H1 (cell line): Measurements from ENCODE around the gene CUX1. TPM values are rescaled to one million over a fixed set of nuclear protein-coding genes. Genes with fewer than 3 reads are reported as not detected.

Source experiments
- CTCF ChIA-PET: fragments of 300-600 bp; sonication (Branson Sonifier 250); formaldehyde crosslinking; loops from one replicate; lab custom pipeline; 2021; ENCODE audit not compliant: partially characterized antibody; lab: Charles Lee
- POLR2A ChIA-PET: fragments of 300-600 bp; sonication (Branson Sonifier 250); formaldehyde crosslinking; loops from one replicate; lab custom pipeline; 2021; ENCODE audit warnings: inconsistent platforms; ENCODE audit not compliant: partially characterized antibody; lab: Charles Lee
- DNase-seq, 2 experiments: peaks; one replicate each; pipeline versions ENCODE4 v3.0.0 to v3.0.0-alpha.2; 2010 to 2022; ENCODE audit warnings: low spot score in 2 of 2, low read depth in 1 of 2, mixed read lengths in 1 of 2
- FAIRE-seq: peaks from 2 replicates; lab custom pipeline; 2011; peaks lifted over from hg19 to GRCh38; lab: Jason Lieb, UNC
- H2AFZ ChIP-seq: 2 replicates; pipeline ENCODE4 v1.8.1; 2012; ENCODE audit warnings: low read length, inconsistent platforms
- H2AK5ac ChIP-seq: 2 replicates; pipeline ENCODE4 v1.6.1; 2013; ENCODE audit warnings: low read depth, low read length
- H2BK120ac ChIP-seq: replicated peaks from 2 replicates; pipeline ENCODE3; 2013; ENCODE audit warnings: low read depth, low read length, inconsistent platforms
- H2BK12ac ChIP-seq: 2 replicates; pipeline ENCODE4 v1.6.1; 2013; ENCODE audit warnings: low read depth, low read length
- H2BK15ac ChIP-seq: 2 replicates; pipeline ENCODE4 v1.6.1; 2013; ENCODE audit warnings: low read length
- H2BK20ac ChIP-seq: 2 replicates; pipeline ENCODE4 v1.6.1; 2013; ENCODE audit warnings: low read length
- H2BK5ac ChIP-seq: 2 replicates; pipeline ENCODE4 v1.6.1; 2013; ENCODE audit warnings: low read depth, low read length
- H3K14ac ChIP-seq: 2 replicates; pipeline ENCODE4 v1.6.1; 2013; ENCODE audit warnings: inconsistent platforms; ENCODE audit not compliant: insufficient read length
- H3K18ac ChIP-seq: 2 replicates; pipeline ENCODE4 v1.6.1; 2013; ENCODE audit warnings: low read length; ENCODE audit errors: extremely low read depth
- H3K23ac ChIP-seq: 2 replicates; pipeline ENCODE4 v1.6.1; 2013; ENCODE audit warnings: inconsistent platforms; ENCODE audit not compliant: insufficient read length
- H3K23me2 ChIP-seq: 2 replicates; pipeline ENCODE4 v1.6.1; 2013; ENCODE audit warnings: low read depth, low read length
- H3K27ac ChIP-seq: 2 replicates; pipeline ENCODE4 v1.6.1; 2011; ENCODE audit warnings: low read depth, low read length, inconsistent platforms
- H3K27me3 ChIP-seq, 4 experiments: replicated peaks in 1 of 4; 1 replicate in 1 of 4; 2 replicates in 3 of 4; pipeline versions ENCODE4 v1.6.1 to v1.8.1; 2011 to 2013; ENCODE audit warnings: low read length in 3 of 4, mild to moderate bottlenecking in 3 of 4, inconsistent platforms in 2 of 4, mixed read lengths in 2 of 4, moderate library complexity in 1 of 4; ENCODE audit not compliant: control insufficient read depth in 3 of 4, insufficient read depth in 3 of 4; ENCODE audit errors: extremely low read depth in 1 of 4
- H3K36me3 ChIP-seq, 4 experiments: 2 replicates each; pipeline versions ENCODE4 v1.6.1 to v1.8.1; 2011 to 2013; ENCODE audit warnings: mild to moderate bottlenecking in 4 of 4, low read length in 3 of 4, moderate library complexity in 2 of 4, control low read depth in 1 of 4, inconsistent platforms in 1 of 4; ENCODE audit not compliant: insufficient read depth in 4 of 4, control insufficient read depth in 2 of 4
- H3K4ac ChIP-seq: replicated peaks from 2 replicates; pipeline ENCODE3; 2013; ENCODE audit warnings: low read length, low read depth, mixed read lengths, inconsistent platforms; ENCODE audit not compliant: insufficient read length
- H3K4me1 ChIP-seq, 4 experiments: replicated peaks in 1 of 4; 1 replicate in 1 of 4; 2 replicates in 3 of 4; pipeline versions ENCODE4 v1.6.1 to v1.8.1; 2011 to 2013; ENCODE audit warnings: low read length in 3 of 4, inconsistent platforms in 2 of 4, mixed read lengths in 1 of 4; ENCODE audit not compliant: insufficient read depth in 4 of 4, control insufficient read depth in 3 of 4
- H3K4me2 ChIP-seq, 2 experiments: 2 replicates each; pipeline versions ENCODE4 v1.6.1 to v1.8.1; 2011 to 2013; ENCODE audit warnings: low read depth in 2 of 2, low read length in 2 of 2, control low read depth in 1 of 2, inconsistent platforms in 1 of 2, mild to moderate bottlenecking in 1 of 2; ENCODE audit not compliant: insufficient read depth in 1 of 2
- H3K4me3 ChIP-seq, 4 experiments: fragments of 200-600, 300-600 bp in 1 of 4; sonication (generic), shearing (Covaris generic), sonication (Bioruptor Twin) in 1 of 4; 2 replicates each; pipeline versions ENCODE4 v1.5.1 to v1.8.1; 2011 to 2016; ENCODE audit warnings: low read length in 4 of 4, low read depth in 3 of 4, control low read depth in 2 of 4, inconsistent platforms in 2 of 4, mild to moderate bottlenecking in 2 of 4, mixed read lengths in 1 of 4, moderate library complexity in 1 of 4; ENCODE audit not compliant: insufficient read depth in 2 of 4; ENCODE audit errors: extremely low read depth in 1 of 4
- H3K56ac ChIP-seq: replicated peaks from 2 replicates; pipeline ENCODE3; 2013; ENCODE audit warnings: low read depth, mild to moderate bottlenecking, mixed read lengths, low read length, inconsistent platforms; ENCODE audit not compliant: insufficient read length
- H3K79me1 ChIP-seq: 2 replicates; pipeline ENCODE4 v1.6.1; 2013; ENCODE audit warnings: low read depth, low read length, control low read depth
- H3K79me2 ChIP-seq, 2 experiments: 2 replicates each; pipeline versions ENCODE4 v1.6.1 to v1.8.1; 2012 to 2013; ENCODE audit warnings: low read length in 2 of 2, mild to moderate bottlenecking in 2 of 2, inconsistent platforms in 1 of 2; ENCODE audit not compliant: insufficient read depth in 2 of 2, control insufficient read depth in 1 of 2
- H3K9ac ChIP-seq, 4 experiments: replicated peaks in 1 of 4; 1 replicate in 1 of 4; 2 replicates in 3 of 4; pipeline versions ENCODE4 v1.6.1 to v1.8.1; 2011 to 2013; ENCODE audit warnings: low read depth in 3 of 4, low read length in 3 of 4, control low read depth in 2 of 4, mild to moderate bottlenecking in 2 of 4, moderate library complexity in 2 of 4, inconsistent platforms in 1 of 4; ENCODE audit errors: extremely low read depth in 1 of 4
- H3K9me3 ChIP-seq, 2 experiments: 2 replicates each; pipeline versions ENCODE4 v1.6.1 to v1.8.1; 2012 to 2013; ENCODE audit warnings: mild to moderate bottlenecking in 2 of 2, moderate library complexity in 2 of 2, control low read depth in 1 of 2, inconsistent platforms in 1 of 2, low read depth in 1 of 2, low read length in 1 of 2, mixed read lengths in 1 of 2; ENCODE audit not compliant: insufficient read depth in 2 of 2
- H4K20me1 ChIP-seq, 2 experiments: replicated peaks in 1 of 2; 2 replicates each; pipeline versions ENCODE3 to v1.8.1; 2011 to 2013; ENCODE audit warnings: inconsistent platforms in 2 of 2, low read length in 2 of 2, mild to moderate bottlenecking in 1 of 2; ENCODE audit not compliant: insufficient read depth in 2 of 2, control insufficient read depth in 1 of 2
- H4K5ac ChIP-seq: 2 replicates; pipeline ENCODE4 v1.6.1; 2013; ENCODE audit warnings: low read length, low read depth, mixed read lengths, inconsistent platforms; ENCODE audit not compliant: insufficient read length
- H4K8ac ChIP-seq: 2 replicates; pipeline ENCODE4 v1.8.0; 2013; ENCODE audit warnings: mild to moderate bottlenecking, moderate library complexity, low read length, inconsistent platforms; ENCODE audit not compliant: insufficient read depth; ENCODE audit errors: extremely low read depth
- H4K91ac ChIP-seq: replicated peaks from 2 replicates; pipeline ENCODE3; 2013; ENCODE audit warnings: low read length, mixed read lengths, inconsistent platforms; ENCODE audit not compliant: insufficient read length
- BACH1 ChIP-seq: IDR thresholded peaks from 2 replicates; pipeline ENCODE4 v1.6.1; 2012; ENCODE audit warnings: low read length, improper control_type of control experiment
- CEBPB ChIP-seq: IDR thresholded peaks from 2 replicates; pipeline ENCODE4 v1.6.1; 2012; ENCODE audit warnings: low read depth, low read length
- CREB1 ChIP-seq: IDR thresholded peaks from 2 replicates; pipeline ENCODE4 v1.6.1; 2012; ENCODE audit warnings: inconsistent platforms
- EGR1 ChIP-seq: IDR thresholded peaks from 2 replicates; pipeline ENCODE4 v1.6.1; 2011; ENCODE audit warnings: low read depth, low read length, borderline replicate concordance
- EZH2 ChIP-seq: fragments of 200-600 bp; sonication (generic); IDR thresholded peaks from 2 replicates; pipeline ENCODE4 v1.7.1; 2012; ENCODE audit warnings: low read depth, mild to moderate bottlenecking, moderate library complexity, low read length, inconsistent platforms; ENCODE audit not compliant: severe bottlenecking
- FOSL1 ChIP-seq: IDR thresholded peaks from 2 replicates; pipeline ENCODE4 v1.6.1; 2011; ENCODE audit warnings: mild to moderate bottlenecking, low read depth, low read length, moderate library complexity; ENCODE audit not compliant: insufficient read depth
- JUN ChIP-seq: IDR thresholded peaks from 2 replicates; pipeline ENCODE4 v1.6.1; 2011; ENCODE audit warnings: low read depth, mild to moderate bottlenecking, improper control_type of control experiment, low read length
- NANOG ChIP-seq: IDR thresholded peaks from 2 replicates; pipeline ENCODE4 v1.6.1; 2011; ENCODE audit warnings: low read length, low read depth, mild to moderate bottlenecking, inconsistent platforms; ENCODE audit not compliant: insufficient read depth, poor library complexity, severe bottlenecking
- POU5F1 ChIP-seq: IDR thresholded peaks from 2 replicates; pipeline ENCODE4 v1.6.1; 2011; ENCODE audit warnings: low read depth, mild to moderate bottlenecking, low read length, moderate library complexity
- SIN3A ChIP-seq, 2 experiments: IDR thresholded peaks in 1 of 2; conservative IDR thresholded peaks in 1 of 2; 2 replicates each; pipeline ENCODE4 v1.6.1; 2011 to 2012; ENCODE audit warnings: low read length in 2 of 2, improper control_type of control experiment in 1 of 2, low read depth in 1 of 2, mild to moderate bottlenecking in 1 of 2
- SP2 ChIP-seq: IDR thresholded peaks from 2 replicates; pipeline ENCODE4 v1.6.1; 2012; ENCODE audit warnings: mild to moderate bottlenecking, low read length, inconsistent platforms
- SUZ12 ChIP-seq: fragments of 200-600 bp; sonication (generic); IDR thresholded peaks from 2 replicates; pipeline ENCODE4 v1.6.1; 2012; ENCODE audit warnings: mild to moderate bottlenecking, inconsistent platforms, low read length, moderate library complexity, mixed read lengths
- ZNF274 ChIP-seq: IDR thresholded peaks from 2 replicates; pipeline ENCODE4 v1.7.0; 2012; ENCODE audit warnings: low read length, borderline replicate concordance; ENCODE audit errors: extremely low read depth
- WGBS, 2 experiments: shearing (Covaris generic) in 1 of 2; methylation state at CpG; one replicate each; pipeline versions ENCODE4 v1.1.6 to v1.1.7; 2013 to 2015; ENCODE audit warnings: low lambda C conversion rate in 2 of 2, mixed read lengths in 2 of 2, inconsistent platforms in 1 of 2, low coverage in 1 of 2, missing lambda C conversion rate in 1 of 2; ENCODE audit not compliant: insufficient replicate concordance in 2 of 2, insufficient coverage in 1 of 2, insufficient read length in 1 of 2; ENCODE audit errors: extremely low coverage in 1 of 2, missing lambda C conversion rate in 1 of 2; 5-methylcytosine and 5-hydroxymethylcytosine counted together
- polyA plus RNA-seq, 7 experiments: library from polyadenylated mRNA; depleted of rRNA in 3 of 7; stranded (reverse) in 5 of 7; unstranded in 2 of 7; fragments of >200 nt in 5 of 7; fragments of 200-250 nt in 2 of 7; gene quantifications; 1 replicate in 5 of 7; 2 replicates in 1 of 7; 4 replicates in 1 of 7; pipeline versions ENCODE4 v1.2.1 to v1.2.3, GENCODE V29; 2011 to 2013; ENCODE audit warnings: missing spikeins in 2 of 7, mixed read lengths in 2 of 7
- total RNA-seq: library from RNA; stranded (reverse); fragmentation: NEBNext Ultra II Directional; extraction: Animal tissue kit (Norgen Biotek cat#: 25700); gene quantifications from 2 replicates; pipeline ENCODE4 v1.2.1, GENCODE V29; 2021
- TF ChIP-seq, protein P1 (sequence below): IDR thresholded peaks from 2 replicates; pipeline ENCODE4 v1.6.1; 2012; ENCODE audit warnings: inconsistent platforms

The CUX1 gene
- total and polyA plus RNA-seq, 2 of the 8 experiments (the other 6 are each of a cell fraction or from before 2014, with no cell fraction given), result 21.6 to 65.9 TPM

DNA sequence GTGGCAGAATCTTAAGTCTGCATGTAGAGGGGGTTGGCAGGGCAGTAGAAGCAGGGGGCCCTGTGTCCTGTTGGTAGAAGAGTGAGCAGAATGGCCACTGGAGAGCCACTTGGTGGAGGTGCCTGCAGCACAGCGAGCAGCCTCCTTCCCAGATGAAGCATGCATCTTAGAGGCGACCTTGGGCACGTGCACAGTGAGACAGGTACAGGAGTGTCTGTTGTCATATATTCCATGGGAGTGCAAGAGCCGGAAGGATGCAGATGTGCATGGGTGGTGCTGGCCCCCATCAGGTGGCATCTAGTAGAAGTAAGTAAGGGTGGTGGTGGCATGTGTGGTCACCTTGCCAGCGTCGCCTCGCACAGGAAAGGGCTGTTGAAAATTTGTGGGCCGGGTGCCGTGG lies 53.9 kb downstream of the CUX1 start:
- Histone ChIP-seq H3K9ac (no peak overlapping the region), H4K91ac (peak overlapping the region; percentile 51), H2BK120ac (no peak overlapping the region), H3K4ac (peak overlapping the region; percentile 61), H3K4me1 (peaks cover 10 to 37% (median 28%) of the 10 kb centered on the region in 4 experiments), H3K79me2 (peaks cover 4 to 100% of the 10 kb centered on the region in 2 experiments), H3K14ac (no peak overlapping the region), H3K9me3 (no peaks in the 10 kb centered on the region), H4K20me1 (peaks cover 17 to 26% of the 10 kb centered on the region in 2 experiments), H3K4me3 (no peak overlapping the region), H3K56ac (no peak overlapping the region), H3K23me2 (0 out of 2 replicates have a peak, but pooled peaks cover 6% of the 10 kb centered on the region), H3K4me2 (peak overlapping the region in 1 of 2 experiments; percentile 69; a peak in 1 of 4 replicates), H2AFZ (no peak overlapping the region), H4K5ac (peak overlapping the region; percentile 62), H2BK12ac (peak overlapping the region; percentile 87; the same call in 1 of the 2 replicates), H2BK5ac (peak overlapping the region; percentile 68; the same call in 1 of the 2 replicates), H3K23ac (no peak overlapping the region), H2BK15ac (peak overlapping the region; percentile 40; the same call in 1 of the 2 replicates), H3K27me3 (no peaks in the 10 kb centered on the region), H4K8ac (no peak overlapping the region), H3K79me1 (peaks cover 20% of the 10 kb centered on the region), H3K36me3 (no peaks in the 10 kb centered on the region), H2BK20ac (no peak overlapping the region), H3K27ac (no peak overlapping the region), H2AK5ac (peak overlapping the region; percentile 92; the same call in 1 of the 2 replicates), H3K18ac (peak overlapping the region; percentile 48; the same call in 1 of the 2 replicates)
- CTCF ChIA-PET, result interaction anchor here (0.6 to 2.2 kb wide), 4 partner anchors 15 to 106 kb away, joined by 3 to 6 read pairs (median 4); no protein-coding TSS in a partner anchor
- no peak for DNase-seq
- no peak for FAIRE-seq
- 92% methylated on average over 9 of the region's 9 CpGs; no CpG with 5 or more reads in 1 of the 2 experiments for WGBS, 2 experiments
- POLR2A ChIA-PET, result no interaction called here
- no peak for TF ChIP-seq CEBPB
- TF ChIP-seq JUN, result no peak
- no peak for TF ChIP-seq SUZ12
- no peak for TF ChIP-seq CREB1
- no peak for TF ChIP-seq FOSL1
- TF ChIP-seq SIN3A (conservative IDR thresholded peaks at IDR 0.05 in 1 of 2, IDR thresholded peaks at IDR 0.05 in 1 of 2; ENCODE audit: low read depth in 1 of 2, low read length in 2 of 2), result no peak
- TF ChIP-seq BACH1, result no peak
- TF ChIP-seq ZNF274, result no peak
- TF ChIP-seq EGR1, result no peak
- TF ChIP-seq SP2, result no peak
- TF ChIP-seq NANOG, result no peak
- TF ChIP-seq POU5F1, result no peak
- TF ChIP-seq, protein P1, sequence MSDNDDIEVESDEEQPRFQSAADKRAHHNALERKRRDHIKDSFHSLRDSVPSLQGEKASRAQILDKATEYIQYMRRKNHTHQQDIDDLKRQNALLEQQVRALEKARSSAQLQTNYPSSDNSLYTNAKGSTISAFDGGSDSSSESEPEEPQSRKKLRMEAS, result no peak
- no peak for TF ChIP-seq EZH2
